Spleen (tissue), 11 donors: ENCODE measurements around the gene AKT1S1. TPM values are rescaled to one million over a fixed set of nuclear protein-coding genes. Genes with fewer than 3 reads are reported as not detected.
A peak's percentile ranks its signal among the peaks of the same experiment; 100 is the strongest.

Source experiments
- DNase-seq: peaks from one replicate; pipeline ENCODE4 v3.0.0-alpha.2; 2020
- H3K27ac ChIP-seq, 8 donors: fragments of 200-600 bp; sonication (generic) in 7 of 8; 1 replicate in 4 of 8; 2 replicates in 4 of 8; pipeline versions ENCODE4 v1.5.0 to v1.8.0; 2016 to 2021; ENCODE audit warnings: inconsistent platforms in 4 of 8, mild to moderate bottlenecking in 4 of 8, moderate library complexity in 1 of 8
- H3K27me3 ChIP-seq, 7 donors: fragments of 200-600 bp; sonication (generic) in 6 of 7; replicated peaks in 1 of 7; 1 replicate in 4 of 7; 2 replicates in 3 of 7; pipeline versions ENCODE4 v1.5.0 to v1.8.0; 2016 to 2021; ENCODE audit warnings: inconsistent platforms in 3 of 7, mild to moderate bottlenecking in 1 of 7
- H3K36me3 ChIP-seq, 6 donors: fragments of 200-600 bp; sonication (generic) in 5 of 6; 1 replicate in 4 of 6; 2 replicates in 2 of 6; pipeline versions ENCODE4 v1.5.0 to v1.8.0; 2016 to 2021; ENCODE audit warnings: inconsistent platforms in 2 of 6
- H3K4me1 ChIP-seq, 6 donors: fragments of 200-600 bp; sonication (generic) in 5 of 6; 1 replicate in 3 of 6; 2 replicates in 3 of 6; pipeline versions ENCODE4 v1.5.0 to v1.8.0; 2016 to 2021; ENCODE audit warnings: inconsistent platforms in 3 of 6
- H3K4me3 ChIP-seq, 8 donors: fragments of 200-600 bp; sonication (generic) in 7 of 8; 1 replicate in 4 of 8; 2 replicates in 4 of 8; pipeline versions ENCODE4 v1.5.0 to v1.8.0; 2016 to 2021; ENCODE audit warnings: inconsistent platforms in 4 of 8, mild to moderate bottlenecking in 4 of 8, moderate library complexity in 2 of 8
- H3K9me3 ChIP-seq, 8 donors: fragments of 200-600 bp; sonication (generic) in 7 of 8; 1 replicate in 4 of 8; 2 replicates in 4 of 8; pipeline versions ENCODE4 v1.5.0 to v1.8.0; 2016 to 2021; ENCODE audit warnings: inconsistent platforms in 4 of 8
- CTCF ChIP-seq, 11 experiments: fragments of 200-600 bp in 7 of 11; fragments of 450-650 bp in 4 of 11; sonication (generic) in 4 of 11; IDR thresholded peaks in 8 of 11; conservative IDR thresholded peaks in 3 of 11; 1 replicate in 7 of 11; 2 replicates in 4 of 11; pipeline versions ENCODE4 v1.4.0 to v1.8.0; 2016 to 2021; ENCODE audit warnings: antibody characterized with exemption in 11 of 11, inconsistent platforms in 4 of 11, mild to moderate bottlenecking in 1 of 11
- POLR2A ChIP-seq, 3 donors: fragments of 450-650 bp; IDR thresholded peaks; one replicate each; pipeline ENCODE4 v1.5.1; 2017; ENCODE audit warnings: antibody characterized with exemption in 3 of 3, mild to moderate bottlenecking in 1 of 3
- POLR2AphosphoS5 ChIP-seq, 3 donors: sonication (generic); formaldehyde crosslinking; IDR thresholded peaks; one replicate each; pipeline ENCODE4 v1.5.1; 2017; ENCODE audit warnings: antibody characterized with exemption in 3 of 3
- WGBS, 5 donors: extraction: QIAGEN DNeasy Blood & Tissue Kit in 3 of 5; methylation state at CpG; one replicate each; pipeline versions ENCODE4 v1.1.5 to v1.1.7; 2013 to 2018; 5-methylcytosine and 5-hydroxymethylcytosine counted together
- intact Hi-C: fragments of 100-400 bp; cut with DNase I; formaldehyde crosslinking; loops from one replicate; pipeline ENCODE4 v1.15.0; 2023; ENCODE audit warnings: low total_unique reads
- polyA plus RNA-seq, 3 donors: library from polyadenylated mRNA; stranded (reverse); fragments of 200-250 nt; gene quantifications; one replicate each; pipeline ENCODE4 v1.2.1, GENCODE V29; 2013
- total RNA-seq, 7 donors: library from RNA; depleted of rRNA in 3 of 7; stranded (reverse); fragments of >200 nt in 3 of 7; fragmentation: NEBNext Ultra II Directional in 4 of 7; extraction: Animal tissue kit (Norgen Biotek cat#: 25700) in 4 of 7; gene quantifications; one replicate each; pipeline versions ENCODE4 v1.1.0 to v1.2.1, GENCODE V29; 2016 to 2021
- donor health status: healthy with polysubstance abuse.
- donor health status: DM: no; HTN: no; CAD: no; lungs with moderate emphysema.
- donor health status: DM: no; HTN: no; CAD: no.
- donor health status: Bipolar disorder and iron deficiency.
- donor health status: healthy.
- donor health status: DM: no; HTN: no; CAD: no.
- donor health status: DM: yes; HTN: yes; CAD: no.

AKT1S1 gene
- total and polyA plus RNA-seq, 10 donors = 8.7 to 27.8 (median 17.0) TPM

DNA sequence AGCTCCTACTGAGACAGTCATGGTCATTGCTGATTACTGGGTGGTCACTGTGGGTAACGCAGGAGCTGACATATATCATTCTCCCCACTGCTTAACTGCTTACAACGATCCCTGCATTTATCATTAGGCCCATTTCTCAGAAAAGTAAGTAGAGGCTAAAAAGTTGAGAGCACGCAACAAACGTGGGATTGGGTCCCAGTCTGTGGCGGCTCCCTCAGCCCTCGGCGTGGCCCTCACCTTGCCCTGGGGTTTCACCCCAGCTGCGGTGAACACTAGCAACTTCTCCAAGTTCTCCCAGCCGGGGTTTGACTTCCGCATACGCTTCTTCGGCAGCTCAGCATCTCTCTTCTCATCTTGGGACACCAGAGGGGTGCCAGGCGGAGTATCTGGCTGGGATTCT, 12.3 kb downstream of the AKT1S1 start:
- Histone ChIP-seq H3K4me3 (peak overlapping the region in 4 of 8 donors; percentile 4 to 93 (median 83)), H3K27me3 (no peaks in the 10 kb centered on the region), H3K36me3 (peaks cover 4 to 55% (median 49%) of the 10 kb centered on the region in 6 donors), H3K9me3 (no peaks in the 10 kb centered on the region), H3K4me1 (peaks cover 33 to 90% (median 66%) of the 10 kb centered on the region in 6 donors), H3K27ac (peak overlapping the region in 4 of 8 donors; percentile 95 to 98 (median 96))
- no peak for DNase-seq
- 83 to 93% (median 86%) methylated on average over 13 of the region's 13 CpGs for WGBS, 5 donors
- intact Hi-C loops = no loop called here
- TF ChIP-seq POLR2AphosphoS5 (IDR thresholded peaks at IDR 0.05) (no peak), CTCF (IDR thresholded peaks at IDR 0.05 in 8 of 11, conservative IDR thresholded peaks at IDR 0.05 in 3 of 11) (no peak), POLR2A (IDR thresholded peaks at IDR 0.05) (no peak)

DNA sequence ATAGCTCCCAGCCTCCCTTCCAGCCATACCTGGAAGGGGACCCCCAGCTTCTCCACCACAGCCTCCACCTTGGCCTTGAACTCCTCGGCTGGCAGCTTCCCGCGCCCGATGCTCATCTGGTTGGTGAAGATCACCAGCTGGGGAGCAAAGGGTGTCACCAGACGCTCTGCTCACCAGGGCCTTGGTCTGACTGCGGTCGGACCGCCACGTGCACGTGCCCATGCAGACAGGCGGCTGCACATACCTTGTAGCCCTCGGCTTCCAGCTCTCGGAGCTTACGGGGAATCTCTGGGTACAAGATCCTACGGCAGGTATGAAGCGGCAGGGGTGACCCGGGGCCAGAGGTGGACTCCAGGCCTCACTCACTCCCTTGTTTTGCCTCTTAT, 13.2 kb downstream of the AKT1S1 start:
- WGBS, 5 donors = 78 to 96% (median 92%) methylated on average over 11 to 17 of the region's 17 CpGs
- intact Hi-C loops = no loop called here
- TF ChIP-seq POLR2A (IDR thresholded peaks at IDR 0.05) = no peak
- TF ChIP-seq POLR2AphosphoS5 (IDR thresholded peaks at IDR 0.05) = peak in 1 of 3 donors; percentile 31
- peak; percentile 77 for DNase-seq
- Histone ChIP-seq H3K36me3 (peaks cover 4 to 64% (median 57%) of the 10 kb centered on the region in 6 donors), H3K4me3 (no peak overlapping the region), H3K9me3 (no peaks in the 10 kb centered on the region), H3K27ac (no peak overlapping the region), H3K27me3 (no peaks in the 10 kb centered on the region), H3K4me1 (peaks cover 29 to 90% (median 65%) of the 10 kb centered on the region in 6 donors)

- 90 to 96% (median 94%) methylated on average over 22 to 24 of the region's 24 CpGs for WGBS, 5 donors
- H3K4me3 ChIP-seq = no peak overlapping the region
- peaks cover 23 to 90% (median 60%) of the 10 kb centered on the region in 6 donors for H3K4me1 ChIP-seq
- no peaks in the 10 kb centered on the region for H3K9me3 ChIP-seq
- peak overlapping the region in 1 of 8 donors; percentile 80 for H3K27ac ChIP-seq
- TF ChIP-seq POLR2AphosphoS5 (IDR thresholded peaks at IDR 0.05) (no peak), POLR2A (IDR thresholded peaks at IDR 0.05) (no peak), CTCF (IDR thresholded peaks at IDR 0.05 in 8 of 11, conservative IDR thresholded peaks at IDR 0.05 in 3 of 11) (no peak)
- H3K27me3 ChIP-seq = no peaks in the 10 kb centered on the region
- no peak for DNase-seq
- H3K36me3 ChIP-seq = peaks cover 4 to 70% (median 62%) of the 10 kb centered on the region in 6 donors
- intact Hi-C loops = no loop called here
Observed at GRCh38 chr19:49863254-49863934, 13.8 kb downstream of the AKT1S1 start.

DNA sequence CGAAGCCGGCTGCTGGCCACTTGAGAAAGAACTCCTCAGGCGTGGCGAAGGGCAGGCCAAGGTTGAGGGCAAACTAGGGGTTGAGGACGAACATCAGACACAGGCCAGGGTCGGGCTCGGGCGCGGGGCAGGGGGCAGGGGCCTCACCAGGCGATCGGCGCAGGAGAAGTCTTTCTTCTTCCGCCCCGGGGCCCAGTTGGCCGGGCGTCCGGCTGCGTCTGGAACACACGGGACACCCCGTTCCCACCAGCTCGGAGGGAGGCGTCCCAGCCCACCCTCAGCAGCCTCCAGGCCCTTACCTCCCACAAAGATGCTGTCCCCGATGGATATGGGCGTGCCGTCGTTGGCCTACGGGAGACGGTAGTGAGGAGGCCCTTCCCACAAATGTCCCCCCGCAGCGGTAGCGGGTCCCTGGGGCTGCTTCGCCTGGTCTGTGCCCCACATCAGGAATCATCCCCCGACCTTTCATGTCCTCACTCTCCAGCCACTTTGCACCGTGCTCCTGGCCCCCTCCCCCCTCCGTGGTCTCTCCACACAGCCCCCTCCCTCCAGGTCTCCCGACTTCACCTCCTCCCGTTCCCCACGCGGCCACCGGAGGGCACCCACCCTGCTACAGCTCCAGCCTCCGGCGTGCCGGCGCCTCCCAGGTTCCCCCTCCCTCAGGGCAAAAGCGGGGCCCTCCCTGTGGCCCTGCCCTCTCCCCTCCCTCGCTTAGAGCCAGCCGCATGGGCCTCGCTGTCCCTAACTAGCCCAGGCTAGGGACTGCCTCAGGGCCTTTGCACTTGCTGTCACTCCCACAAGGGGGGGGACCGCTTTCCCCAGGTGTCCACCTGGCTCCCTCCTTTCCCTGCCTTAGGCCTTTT, 14.5 kb downstream of the AKT1S1 start:
- peak overlapping the region in 3 of 8 donors; percentile 78 to 84 (median 80) for H3K27ac ChIP-seq
- peak; percentile 78 for DNase-seq

More for the DNA sequence above, 14.5 kb downstream of the AKT1S1 start:
- WGBS, 5 donors = 81 to 89% (median 85%) methylated on average over 42 to 49 of the region's 49 CpGs
- Histone ChIP-seq H3K27me3 (no peaks in the 10 kb centered on the region), H3K4me1 (peaks cover 18 to 89% (median 54%) of the 10 kb centered on the region in 6 donors), H3K4me3 (no peak overlapping the region), H3K9me3 (no peaks in the 10 kb centered on the region), H3K36me3 (peaks cover 4 to 77% (median 70%) of the 10 kb centered on the region in 6 donors)
- TF ChIP-seq POLR2A (IDR thresholded peaks at IDR 0.05) (no peak), CTCF (IDR thresholded peaks at IDR 0.05 in 8 of 11, conservative IDR thresholded peaks at IDR 0.05 in 3 of 11) (no peak), POLR2AphosphoS5 (IDR thresholded peaks at IDR 0.05) (peak in 1 of 3 donors; percentile 31)
- intact Hi-C loops = no loop called here
